NCI-H1436 treated with DMSO at 0.1 percent for 48 hours (cell line): Measurements from ENCODE around the gene PRKCG.
"Not testable (repeated sequence)": the region's sequence is repeated elsewhere in the genome, so short reads cannot be mapped to it uniquely, and the experiment has no call there.

ENCODE experiments used
- DNase-seq: peaks from one replicate; lab custom pipeline; 2025; lab: John Stamatoyannopoulos, UW

The PRKCG gene

GRCh38 chr19:53944933-53945332, 62.9 kb downstream of the PRKCG start:
- DNase-seq: no peak

- no peak for DNase-seq
Observed at GRCh38 chr19:53945441-53945840, 63.4 kb downstream of the PRKCG start.

GRCh38 chr19:53945998-53946397, 64.0 kb downstream of the PRKCG start:
- no peak for DNase-seq

- DNase-seq: no peak
Observed at GRCh38 chr19:53947624-53948023, 65.6 kb downstream of the PRKCG start.

- DNase-seq: not testable (repeated sequence)
Observed at GRCh38 chr19:53948611-53949010, 66.6 kb downstream of the PRKCG start.

- DNase-seq: no peak
Observed at GRCh38 chr19:53951436-53951835, 69.4 kb downstream of the PRKCG start.

- no peak for DNase-seq
Observed at GRCh38 chr19:53951947-53952346, 70.0 kb downstream of the PRKCG start.

- no peak for DNase-seq
Observed at GRCh38 chr19:53953383-53953782, 71.4 kb downstream of the PRKCG start.
